ENCODE measurements around the gene B4GALNT4. TPM values are rescaled to one million over a fixed set of nuclear protein-coding genes. Genes with fewer than 3 reads are reported as not detected.

B4GALNT4 gene
- total and polyA plus RNA-seq, 2 experiments from 2014 or later, result 2.3 to 16.5 TPM

- peaks cover 9% of the 10 kb centered on the region; the same call in 1 of the 2 replicates for H3K4me1 ChIP-seq (ENCODE audit: insufficient read depth)
- in situ Hi-C loops (cut with MboI), result no loop called here
- TF ChIP-seq EZH2phosphoT487 (IDR thresholded peaks at IDR 0.05; ENCODE audit: insufficient read depth, low read depth) (no peak), EZH2 (IDR thresholded peaks at IDR 0.05; ENCODE audit: insufficient read depth, poor library complexity, severe bottlenecking) (no peak)
- peak overlapping the region; percentile 12 for H3K4me2 ChIP-seq (ENCODE audit: unreplicated experiment)
- no peaks in the 10 kb centered on the region for H3K27me3 ChIP-seq (replicated peaks; ENCODE audit: insufficient read depth)
- no peak overlapping the region for H2AFZ ChIP-seq
- no peak for DNase-seq
- H3K9ac ChIP-seq, result no peak overlapping the region
- 85 to 87% methylated on average over 22 to 30 of the region's 30 CpGs for WGBS, 2 experiments (ENCODE audit: low coverage in 1 of 2, low lambda C conversion rate in 2 of 2, missing lambda C conversion rate in 2 of 2)
- no peak overlapping the region for H3K4me3 ChIP-seq
- no peak overlapping the region for H3K27ac ChIP-seq
- no peaks in the 10 kb centered on the region for H3K79me2 ChIP-seq (ENCODE audit: insufficient read depth)
- no peaks in the 10 kb centered on the region for H3F3A ChIP-seq (ENCODE audit: insufficient read depth)
- H3K9me2 ChIP-seq (ENCODE audit: insufficient read depth), result no peaks in the 10 kb centered on the region
- no peaks in the 10 kb centered on the region for H4K20me1 ChIP-seq (ENCODE audit: insufficient read depth)
- H3K9me3 ChIP-seq (ENCODE audit: low read depth), result no peaks in the 10 kb centered on the region
- H3K36me3 ChIP-seq (ENCODE audit: low read depth), result no peaks in the 10 kb centered on the region
Measured at GRCh38 chr11:325796-326591, 43.3 kb upstream of the B4GALNT4 start.

GRCh38 chr11:326592-326841, 42.8 kb upstream of the B4GALNT4 start:
- no peaks in the 10 kb centered on the region for H3K79me2 ChIP-seq (ENCODE audit: insufficient read depth)
- no peaks in the 10 kb centered on the region for H3K9me3 ChIP-seq (ENCODE audit: low read depth)
- no peak for DNase-seq
- WGBS, 2 experiments (ENCODE audit: low coverage in 1 of 2, low lambda C conversion rate in 2 of 2, missing lambda C conversion rate in 2 of 2), result 84 to 86% methylated on average over 6 of the region's 6 CpGs
- H2AFZ ChIP-seq, result peak overlapping the region; percentile 28; the same call in 1 of the 2 replicates
- H4K20me1 ChIP-seq (ENCODE audit: insufficient read depth), result no peaks in the 10 kb centered on the region
- H3K36me3 ChIP-seq (ENCODE audit: low read depth), result no peaks in the 10 kb centered on the region
- no peaks in the 10 kb centered on the region for H3F3A ChIP-seq (ENCODE audit: insufficient read depth)
- H3K27ac ChIP-seq, result no peak overlapping the region
- in situ Hi-C loops (cut with MboI), result no loop called here
- TF ChIP-seq EZH2phosphoT487 (IDR thresholded peaks at IDR 0.05; ENCODE audit: insufficient read depth, low read depth) (no peak), EZH2 (IDR thresholded peaks at IDR 0.05; ENCODE audit: insufficient read depth, poor library complexity, severe bottlenecking) (no peak)
- H3K9me2 ChIP-seq (ENCODE audit: insufficient read depth), result no peaks in the 10 kb centered on the region
- H3K4me2 ChIP-seq (ENCODE audit: unreplicated experiment), result no peak overlapping the region
- H3K4me3 ChIP-seq, result no peak overlapping the region
- no peak overlapping the region for H3K9ac ChIP-seq
- H3K4me1 ChIP-seq (ENCODE audit: insufficient read depth), result peaks cover 9% of the 10 kb centered on the region; the same call in 1 of the 2 replicates
- no peaks in the 10 kb centered on the region for H3K27me3 ChIP-seq (replicated peaks; ENCODE audit: insufficient read depth)

- Histone ChIP-seq H3K79me2 (ENCODE audit: insufficient read depth) (no peaks in the 10 kb centered on the region), H2AFZ (peak overlapping the region; percentile 28; the same call in 1 of the 2 replicates), H4K20me1 (ENCODE audit: insufficient read depth) (no peaks in the 10 kb centered on the region), H3K4me3 (no peak overlapping the region), H3K4me1 (ENCODE audit: insufficient read depth) (peaks cover 9% of the 10 kb centered on the region; the same call in 1 of the 2 replicates), H3F3A (ENCODE audit: insufficient read depth) (no peaks in the 10 kb centered on the region), H3K4me2 (ENCODE audit: unreplicated experiment) (no peak overlapping the region), H3K36me3 (ENCODE audit: low read depth) (no peaks in the 10 kb centered on the region), H3K9me3 (ENCODE audit: low read depth) (no peaks in the 10 kb centered on the region), H3K9ac (no peak overlapping the region), H3K27me3 (replicated peaks; ENCODE audit: insufficient read depth) (no peaks in the 10 kb centered on the region), H3K9me2 (ENCODE audit: insufficient read depth) (no peaks in the 10 kb centered on the region), H3K27ac (no peak overlapping the region)
- DNase-seq, result peak; percentile 40
- TF ChIP-seq EZH2phosphoT487 (IDR thresholded peaks at IDR 0.05; ENCODE audit: insufficient read depth, low read depth), result no peak
- no peak for TF ChIP-seq EZH2 (IDR thresholded peaks at IDR 0.05; ENCODE audit: insufficient read depth, poor library complexity, severe bottlenecking)
- whole genome bisulfite sequencing, 2 experiments (ENCODE audit: low coverage in 1 of 2, low lambda C conversion rate in 2 of 2, missing lambda C conversion rate in 2 of 2), result 55 to 62% methylated on average over 17 to 19 of the region's 19 CpGs
- in situ Hi-C loops (cut with MboI), result no loop called here
Measured at GRCh38 chr11:326842-327580, 42.3 kb upstream of the B4GALNT4 start.

GRCh38 chr11:327581-327923, 41.7 kb upstream of the B4GALNT4 start:
- no peak for DNase-seq
- Histone ChIP-seq H3K4me2 (ENCODE audit: unreplicated experiment) (no peak overlapping the region), H3K9me2 (ENCODE audit: insufficient read depth) (no peaks in the 10 kb centered on the region), H3F3A (ENCODE audit: insufficient read depth) (no peaks in the 10 kb centered on the region), H3K4me1 (ENCODE audit: insufficient read depth) (peaks cover 9% of the 10 kb centered on the region; the same call in 1 of the 2 replicates), H3K27ac (no peak overlapping the region), H3K9me3 (ENCODE audit: low read depth) (no peaks in the 10 kb centered on the region), H3K36me3 (ENCODE audit: low read depth) (no peaks in the 10 kb centered on the region), H3K79me2 (ENCODE audit: insufficient read depth) (no peaks in the 10 kb centered on the region), H3K27me3 (replicated peaks; ENCODE audit: insufficient read depth) (no peaks in the 10 kb centered on the region), H4K20me1 (ENCODE audit: insufficient read depth) (no peaks in the 10 kb centered on the region), H3K4me3 (no peak overlapping the region), H2AFZ (0 out of 2 replicates have a peak overlapping the region, but pooled peaks have one; percentile 28), H3K9ac (no peak overlapping the region)
- 97 to 99% methylated on average over 3 of the region's 3 CpGs for WGBS, 2 experiments (ENCODE audit: low coverage in 1 of 2, low lambda C conversion rate in 2 of 2, missing lambda C conversion rate in 2 of 2)
- TF ChIP-seq EZH2 (IDR thresholded peaks at IDR 0.05; ENCODE audit: insufficient read depth, poor library complexity, severe bottlenecking) (no peak), EZH2phosphoT487 (IDR thresholded peaks at IDR 0.05; ENCODE audit: insufficient read depth, low read depth) (no peak)
- in situ Hi-C loops (cut with MboI), result no loop called here
